ENCODE results near the gene CWC27.

- TF ChIP-seq POLR2A (IDR thresholded peaks at IDR 0.05) (no peak), CTCF (IDR thresholded peaks at IDR 0.05) (no peak), EP300 (IDR thresholded peaks at IDR 0.05) (no peak)
These were observed 204.5 kb downstream of the CWC27 start for GRCh38 chr5:64973215-64973614.
